ENCODE data around the gene SLC6A3.

DNA sequence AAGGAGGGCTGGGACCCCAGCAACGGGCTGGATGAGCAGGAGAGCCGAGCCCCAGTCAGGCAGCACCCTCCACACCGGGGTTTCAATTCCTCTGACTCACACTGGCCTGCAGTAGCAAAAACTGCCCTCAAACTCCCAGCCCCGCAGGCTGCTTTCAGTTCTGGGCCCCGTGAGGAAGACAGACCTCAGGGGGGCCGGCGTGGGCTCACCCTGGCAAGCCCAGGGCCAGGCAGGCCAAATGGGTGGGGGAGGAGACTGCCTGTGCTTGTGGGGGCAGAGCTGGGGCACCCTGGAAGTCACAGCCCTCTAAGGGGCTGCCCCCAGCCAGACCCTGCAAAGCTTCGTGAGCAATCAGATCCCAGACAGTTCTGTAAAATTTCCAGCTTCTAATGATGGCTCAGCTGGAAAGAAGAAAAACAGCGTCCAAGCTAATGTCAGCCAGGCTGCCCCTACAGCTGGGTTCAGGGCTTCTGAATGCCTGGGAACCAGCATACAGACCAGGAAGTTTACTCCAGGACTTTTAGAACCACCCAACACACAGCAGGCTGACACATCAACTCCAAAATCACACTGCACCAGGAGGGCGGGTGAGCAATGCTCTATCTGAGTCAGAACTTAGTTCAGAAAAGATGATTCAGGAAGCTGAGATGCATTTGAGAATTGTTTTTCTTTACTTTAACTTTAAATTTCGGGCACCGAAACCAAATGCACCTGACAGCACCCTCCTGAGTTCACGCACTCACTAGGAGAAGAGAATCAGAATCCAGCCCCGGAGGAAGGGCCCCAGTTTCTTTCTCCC lies 43.8 kb upstream of the SLC6A3 start:
- TF ChIP-seq POLR2AphosphoS5 (IDR thresholded peaks at IDR 0.05; ENCODE audit: low read depth, low read length) (peak; percentile 73; the same call in 1 of the 2 replicates), POLR2A (IDR thresholded peaks at IDR 0.05; ENCODE audit: low read depth, low read length) (peak; percentile 63), TAF1 (IDR thresholded peaks at IDR 0.05; ENCODE audit: low read depth, low read length) (peak; percentile 48; the same call in 1 of the 2 replicates), POU2F2 (IDR thresholded peaks at IDR 0.05; ENCODE audit: low read depth, low read length) (peak; percentile 75; the same call in 1 of the 2 replicates)
